Stimulated activated CD8-positive, alpha-beta memory T cell treated with anti-CD3 and anti-CD28 coated beads, Interleukin-7, amount 100 ng/mL, for 24 hours (primary cell): Measurements from ENCODE around the gene ABCA4.
"Not testable (repeated sequence)": the region's sequence is repeated elsewhere in the genome, so short reads cannot be mapped to it uniquely, and the experiment has no call there.

Experiments
- DNase-seq: peaks from one replicate; pipeline ENCODE4 v3.0.0-alpha.2; 2020; ENCODE audit warnings: low read depth

Gene ABCA4

DNA sequence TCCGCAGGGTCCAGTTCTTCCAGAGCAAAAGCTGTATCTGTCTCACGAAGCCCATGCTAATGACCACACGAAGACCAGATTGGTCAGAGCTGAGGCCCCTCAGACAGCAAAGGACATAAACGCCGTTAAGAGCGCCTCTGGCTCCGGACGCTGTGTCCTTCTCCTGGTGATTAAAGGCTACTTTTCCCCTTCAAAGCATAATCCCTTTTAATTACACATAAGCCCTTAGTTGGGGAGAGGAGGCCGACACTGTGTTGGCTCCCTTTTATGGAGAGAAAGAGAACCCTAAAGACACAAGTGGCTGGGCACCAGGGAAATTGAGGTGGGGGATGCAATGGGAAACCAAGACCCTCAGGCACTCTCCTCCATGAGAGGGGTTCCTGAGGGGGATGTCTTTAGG, at the start of gene ABCA4:
Gene ABCA4 (minus strand): TSS at position 158 of the 400 bp plus-strand sequence. CDS start 103 bp downstream, at position 55.
- DNase-seq = no peak

GRCh38 chr1:94169126-94169525, 48.2 kb upstream of the ABCA4 start:
- no peak for DNase-seq

- no peak for DNase-seq
Measured at GRCh38 chr1:94165843-94166242, 44.9 kb upstream of the ABCA4 start.

DNA sequence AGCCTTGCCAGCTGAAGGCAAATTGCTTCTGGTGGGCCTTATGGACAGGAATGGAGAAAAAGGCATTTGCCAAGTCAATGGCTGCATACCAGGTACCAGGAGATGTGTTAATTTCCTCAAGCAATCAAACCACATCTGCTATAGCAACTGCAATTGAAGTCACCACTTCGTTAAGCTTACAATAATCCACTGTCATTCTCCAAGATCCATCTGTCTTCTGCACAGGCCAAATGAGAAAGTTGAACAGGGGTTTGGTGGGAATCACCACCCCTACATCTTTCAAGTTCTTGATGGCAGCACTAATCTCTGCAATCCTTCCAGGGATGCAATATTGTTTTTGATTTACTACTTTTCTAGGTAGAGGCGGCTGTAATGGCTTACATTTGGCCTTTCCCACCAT, 43.9 kb upstream of the ABCA4 start:
- DNase-seq = not testable (repeated sequence)

DNA sequence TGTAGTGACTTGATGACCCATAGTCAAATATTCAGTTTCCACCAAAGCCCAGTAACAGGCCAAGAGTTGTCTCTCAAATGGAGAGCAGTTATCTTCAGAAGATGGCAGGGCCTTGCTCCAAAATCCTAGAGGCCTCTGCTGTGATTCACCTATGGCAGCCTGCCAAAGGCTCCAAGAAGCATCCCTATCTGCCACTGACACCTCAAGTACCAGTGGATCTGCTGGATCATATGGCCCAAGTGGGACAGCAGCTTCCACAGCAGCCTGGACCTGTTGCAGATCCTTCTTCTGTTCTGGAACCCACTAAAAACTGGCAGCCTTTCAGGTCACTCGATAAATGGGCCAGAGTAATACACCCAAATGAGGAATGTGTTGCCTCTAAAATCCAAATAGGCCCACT, 43.2 kb upstream of the ABCA4 start:
- not testable (repeated sequence) for DNase-seq

DNA sequence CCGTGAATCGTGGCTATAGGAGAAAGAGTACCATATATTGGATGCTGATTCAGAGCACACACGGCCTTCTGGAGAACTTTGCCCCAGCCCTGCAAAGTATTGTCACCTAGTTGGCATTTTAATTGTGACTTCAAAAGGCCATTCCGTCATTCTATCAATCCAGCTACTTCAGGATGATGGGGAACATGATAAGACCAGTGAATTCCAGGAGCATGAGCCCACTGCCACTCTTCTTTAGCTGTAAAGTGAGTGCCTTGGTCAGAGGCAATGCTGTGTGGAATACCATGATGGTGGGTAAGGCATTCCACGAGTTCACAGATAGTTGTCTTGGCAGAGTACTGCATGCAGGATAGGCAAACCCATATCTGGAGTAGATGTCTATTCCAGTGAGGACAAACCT, 42.3 kb upstream of the ABCA4 start:
- DNase-seq = not testable (repeated sequence)

DNA sequence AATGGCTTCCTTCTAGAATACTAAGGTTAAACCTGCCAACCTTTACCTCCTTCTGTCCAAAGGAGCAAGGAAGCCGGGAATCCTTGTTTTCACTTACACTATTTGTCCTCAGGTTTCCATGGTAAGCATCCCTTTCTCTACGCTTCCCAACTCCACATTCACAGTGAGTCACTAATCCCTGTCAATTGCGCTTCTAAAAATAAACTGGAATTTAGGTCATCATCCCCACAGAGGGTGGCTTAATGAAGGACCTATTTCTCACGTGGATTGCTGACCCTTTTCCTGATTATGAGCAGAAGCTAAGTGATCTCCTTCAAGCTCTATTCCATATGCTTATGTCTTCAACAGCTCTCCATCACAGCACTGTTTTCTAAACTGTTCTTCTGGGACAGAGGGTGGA, 39.9 kb upstream of the ABCA4 start:
- DNase-seq = no peak

DNA sequence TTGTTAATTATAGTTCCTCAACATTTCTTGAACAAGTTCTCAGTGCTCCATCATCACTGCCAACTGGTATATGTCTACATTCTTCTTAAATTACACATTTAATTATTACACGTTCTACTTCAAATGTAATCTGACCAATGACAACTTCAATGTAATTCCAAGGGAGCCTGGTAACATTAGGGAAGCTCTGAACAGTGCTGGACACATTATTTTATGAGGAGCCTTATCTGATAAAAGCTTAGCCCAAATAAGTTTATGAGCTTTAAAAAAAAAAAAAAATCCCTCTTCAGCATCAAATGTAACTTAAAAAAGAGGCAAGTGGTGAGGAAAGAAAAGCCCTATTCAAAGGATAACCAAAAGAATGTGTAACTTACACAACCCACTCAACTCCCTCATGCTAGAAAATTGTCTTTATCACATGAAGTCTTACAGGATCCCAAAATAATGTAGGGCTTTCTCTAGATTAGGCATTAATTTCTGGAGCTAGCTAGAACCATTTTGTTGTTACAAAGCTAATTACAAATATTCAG, 35.2 kb upstream of the ABCA4 start:
- DNase-seq = no peak

DNA sequence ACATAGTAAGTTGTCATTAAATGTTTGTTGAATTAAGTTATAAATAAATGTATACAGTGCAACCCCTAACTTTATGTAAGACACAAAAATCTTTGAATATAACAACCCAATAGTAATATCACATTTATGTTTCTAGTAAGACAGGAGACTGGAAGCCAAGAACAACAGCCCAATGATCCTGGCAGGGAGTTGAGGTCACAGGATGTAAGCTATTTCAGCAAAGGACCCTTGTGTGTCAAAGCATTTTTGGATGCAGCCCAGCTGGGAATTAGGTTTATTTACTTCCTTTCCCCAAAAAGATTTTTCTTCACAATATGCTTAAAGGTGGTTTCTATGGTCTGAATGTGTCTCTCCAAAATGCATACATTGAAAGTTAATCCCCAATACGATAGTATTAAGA, 34.0 kb upstream of the ABCA4 start:
- DNase-seq = no peak

GRCh38 chr1:94153133-94153532, 32.2 kb upstream of the ABCA4 start:
- DNase-seq = no peak

- not testable (repeated sequence) for DNase-seq
Measured at GRCh38 chr1:94149166-94149565, 28.2 kb upstream of the ABCA4 start.

- no peak for DNase-seq
Measured at GRCh38 chr1:94146273-94146672, 25.3 kb upstream of the ABCA4 start.

DNA sequence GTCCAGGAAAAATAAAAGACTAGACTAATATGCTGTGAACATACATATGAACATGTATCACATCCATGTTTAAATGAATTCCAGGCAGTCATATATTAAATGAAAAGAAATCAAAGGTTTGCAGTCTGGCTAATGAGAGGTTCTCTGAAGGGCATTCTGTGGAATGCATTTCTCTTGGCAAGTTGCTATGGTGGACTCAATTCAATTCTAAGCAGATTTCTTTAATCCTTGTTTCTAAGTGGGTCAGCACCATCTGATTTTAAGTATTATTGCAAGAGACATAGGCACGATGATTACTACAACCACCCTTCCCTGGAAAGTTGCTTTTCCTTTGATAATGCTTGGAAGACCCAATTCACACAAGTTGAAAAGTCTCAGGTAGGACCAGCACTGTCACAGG, 23.9 kb upstream of the ABCA4 start:
- DNase-seq = no peak

DNA sequence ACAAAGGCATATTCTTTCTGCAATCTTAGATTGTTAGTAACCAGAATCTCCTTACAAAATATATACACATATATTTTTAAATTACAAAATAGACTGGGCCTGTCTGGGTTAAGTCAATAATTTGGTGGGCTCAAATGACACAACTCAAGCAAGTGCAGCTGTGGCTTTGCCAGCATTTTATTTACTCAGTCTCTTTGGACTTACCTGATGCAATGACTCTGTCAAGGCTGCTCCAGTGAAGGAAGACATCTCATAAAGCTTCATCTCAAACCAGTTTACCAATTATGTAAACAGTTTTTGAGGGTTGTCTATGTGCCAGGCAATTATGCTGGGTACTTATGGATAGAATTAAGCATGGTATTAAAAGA, 22.8 kb upstream of the ABCA4 start:
- DNase-seq = no peak

DNA sequence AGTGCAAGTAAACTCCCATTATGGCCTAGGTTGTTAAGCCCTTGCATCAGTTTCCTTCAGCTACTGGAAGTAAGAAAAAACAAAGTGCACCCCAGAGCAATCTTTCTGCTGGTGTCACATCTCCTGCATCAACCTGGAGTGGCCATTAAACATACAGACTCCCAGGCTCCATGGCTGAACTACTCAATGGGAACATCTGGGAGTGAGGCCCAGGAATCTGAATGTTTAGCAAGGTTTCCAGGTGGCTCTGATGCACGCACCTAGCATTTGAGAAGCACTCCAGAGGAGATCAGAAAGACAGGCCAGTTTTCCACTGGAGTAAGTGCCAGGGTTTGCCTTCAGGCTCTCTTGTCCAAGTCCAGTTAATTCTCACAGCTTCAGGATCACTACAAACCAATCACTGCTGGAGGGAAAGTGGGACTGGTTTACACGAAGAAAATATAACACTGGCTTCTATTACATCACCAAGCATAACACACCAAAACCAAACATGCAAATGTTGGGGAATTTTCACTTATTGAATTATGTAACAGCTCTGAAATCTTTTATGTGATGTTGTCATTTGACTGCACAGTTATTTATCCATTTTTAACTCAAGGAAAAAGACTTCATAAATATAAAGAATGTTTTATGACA, 22.3 kb upstream of the ABCA4 start:
- no peak for DNase-seq

- DNase-seq = no peak
Measured at GRCh38 chr1:94142583-94142982, 21.6 kb upstream of the ABCA4 start.

DNA sequence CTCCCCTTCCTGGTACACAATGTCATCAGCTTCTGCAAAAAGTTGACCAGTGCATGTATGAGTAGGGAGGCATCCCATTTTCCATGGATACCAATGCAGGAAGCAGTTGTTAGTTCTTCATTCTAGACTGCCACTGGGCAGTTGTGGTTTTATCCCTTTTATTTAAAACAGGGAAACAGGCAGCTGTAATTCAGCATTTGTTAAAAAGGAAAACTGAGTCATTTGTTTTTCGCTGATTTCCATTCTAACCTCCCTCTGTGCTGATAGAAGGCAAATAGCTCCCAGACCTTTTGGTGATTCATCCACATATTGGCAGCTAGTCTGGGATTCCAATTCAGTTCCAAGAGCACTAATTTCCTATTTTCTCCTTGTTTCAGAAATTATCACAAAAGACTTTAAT, 21.1 kb upstream of the ABCA4 start:
- no peak for DNase-seq

- DNase-seq = no peak
Measured at GRCh38 chr1:94132111-94132510, 11.2 kb upstream of the ABCA4 start.

GRCh38 chr1:94130851-94131595, 10.1 kb upstream of the ABCA4 start:
- DNase-seq = no peak

DNA sequence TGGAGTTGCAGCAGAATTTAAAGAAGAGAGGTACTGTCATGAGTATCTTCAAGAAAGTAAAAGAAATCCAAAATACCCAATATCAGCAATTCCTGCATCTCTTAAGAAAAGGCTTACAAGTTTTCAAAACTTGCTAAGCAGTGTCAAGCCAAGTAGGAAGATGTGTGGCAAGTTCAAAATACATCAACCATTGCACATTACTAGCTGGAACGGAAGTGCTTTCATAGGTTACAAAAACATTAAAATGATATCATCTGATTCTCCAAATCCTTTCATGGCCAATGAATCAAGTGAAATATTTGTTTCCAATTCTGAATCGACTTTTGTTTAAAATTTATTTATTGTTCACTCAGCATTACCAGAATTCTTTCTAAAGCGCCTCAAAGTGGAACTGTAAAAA, 5.7 kb upstream of the ABCA4 start:
- DNase-seq = no peak

DNA sequence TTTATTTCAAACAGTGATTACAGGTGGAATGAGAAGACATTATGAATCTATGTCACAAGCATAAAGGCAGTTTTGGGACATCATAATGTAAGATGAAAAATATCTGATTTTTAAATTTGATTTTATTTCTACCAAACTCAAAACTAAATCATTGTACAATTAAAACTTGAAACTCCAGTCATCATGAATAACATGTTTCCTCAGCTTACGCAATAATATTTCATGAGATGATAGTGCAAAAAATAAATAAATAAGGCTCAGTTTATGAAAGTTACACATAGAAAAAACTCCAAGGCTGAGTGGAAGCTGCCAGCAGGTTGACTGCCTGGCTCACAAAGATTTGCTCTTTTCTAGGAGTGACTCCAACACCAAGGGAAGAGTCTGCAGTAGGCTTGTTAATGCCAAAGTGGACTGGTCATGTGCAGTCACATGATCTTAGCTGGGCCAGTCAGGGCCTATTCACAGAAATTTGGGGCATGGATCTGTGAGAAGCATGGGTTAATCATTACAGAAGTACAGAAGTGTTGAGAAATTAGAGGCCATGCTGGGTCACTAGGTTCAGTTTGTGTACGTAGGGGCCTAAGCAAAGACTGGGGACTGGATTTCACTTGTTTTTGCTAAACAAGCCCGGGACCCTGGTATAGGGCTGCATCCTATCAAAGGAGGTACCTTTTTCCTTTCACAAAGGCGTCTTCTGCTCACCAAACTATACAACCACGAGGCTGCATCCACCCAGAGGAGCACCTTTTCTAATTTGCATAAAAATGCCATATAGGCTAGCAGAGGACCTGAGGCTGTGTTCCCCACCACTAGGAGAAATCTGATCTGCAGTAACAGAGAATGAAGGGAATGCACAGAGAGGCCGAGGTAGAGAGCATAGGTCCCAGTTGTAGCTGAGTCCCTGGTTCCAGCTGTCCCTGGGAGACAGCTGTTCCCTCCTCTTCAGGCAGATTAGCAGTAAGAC, 4.9 kb upstream of the ABCA4 start:
- DNase-seq = no peak

DNA sequence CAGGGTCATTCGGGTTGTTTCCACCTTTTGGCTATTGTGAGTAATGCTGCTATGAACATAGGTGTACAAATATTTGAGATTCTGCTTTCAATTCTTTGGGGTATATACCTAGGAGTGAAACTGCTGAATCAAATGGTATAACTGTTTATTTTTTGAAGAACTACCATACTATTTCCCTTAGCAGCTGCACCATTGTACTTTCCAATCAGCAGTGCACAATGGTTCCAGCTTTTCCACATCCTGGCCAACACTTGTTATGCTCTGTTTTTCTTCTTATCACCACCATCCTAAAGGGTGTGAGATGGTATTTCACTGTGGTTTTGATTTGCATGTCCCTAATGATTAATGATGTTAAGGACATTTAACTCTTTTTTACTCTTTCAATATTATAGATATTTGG, 3.6 kb upstream of the ABCA4 start:
- DNase-seq = no peak
